H9 (cell line): ENCODE data around the gene MGMT. TPM values are rescaled to one million over a fixed set of nuclear protein-coding genes. Genes with fewer than 3 reads are reported as not detected.

Source experiments
- DNase-seq: peaks from one replicate; pipeline ENCODE4 v3.0.0-alpha.2; 2017
- H2AFZ ChIP-seq: one replicate; pipeline ENCODE4 v1.6.1; 2013; ENCODE audit warnings: mild to moderate bottlenecking, low read length, control low read depth, moderate library complexity
- H2AK5ac ChIP-seq: 2 replicates; pipeline ENCODE4 v1.6.1; 2013; ENCODE audit warnings: low read length, control low read depth, mixed read lengths; ENCODE audit not compliant: insufficient read length
- H2BK120ac ChIP-seq: one replicate; pipeline ENCODE4 v1.6.1; 2013; ENCODE audit warnings: low read depth, mild to moderate bottlenecking, low read length, control low read depth, inconsistent platforms; ENCODE audit not compliant: poor library complexity, severe bottlenecking
- H2BK12ac ChIP-seq: 2 replicates; pipeline ENCODE4 v1.6.1; 2013; ENCODE audit warnings: low read length, control low read depth, mixed read lengths, low read depth; ENCODE audit not compliant: insufficient read length
- H2BK15ac ChIP-seq: 2 replicates; pipeline ENCODE4 v1.6.1; 2013; ENCODE audit warnings: low read depth, low read length, control low read depth
- H2BK20ac ChIP-seq: one replicate; pipeline ENCODE4 v1.6.1; 2013; ENCODE audit warnings: low read depth, mild to moderate bottlenecking, low read length, control low read depth, inconsistent platforms; ENCODE audit not compliant: poor library complexity, severe bottlenecking
- H2BK5ac ChIP-seq: 2 replicates; pipeline ENCODE4 v1.6.1; 2013; ENCODE audit warnings: low read length, control low read depth, mixed read lengths; ENCODE audit not compliant: insufficient read length
- H3K14ac ChIP-seq: 2 replicates; pipeline ENCODE4 v1.6.1; 2013; ENCODE audit warnings: low read length, control low read depth; ENCODE audit not compliant: insufficient read depth
- H3K18ac ChIP-seq: 2 replicates; pipeline ENCODE4 v1.6.1; 2013; ENCODE audit warnings: low read depth, mild to moderate bottlenecking, mixed read lengths, low read length, control low read depth; ENCODE audit not compliant: insufficient read length
- H3K23ac ChIP-seq: 2 replicates; pipeline ENCODE4 v1.6.1; 2013; ENCODE audit warnings: low read length, control low read depth, mixed read lengths, low read depth; ENCODE audit not compliant: insufficient read length
- H3K23me2 ChIP-seq: 2 replicates; pipeline ENCODE4 v1.6.1; 2013; ENCODE audit warnings: low read depth, mild to moderate bottlenecking, mixed read lengths, low read length, control low read depth; ENCODE audit not compliant: insufficient read length, poor library complexity, severe bottlenecking
- H3K27ac ChIP-seq: 2 replicates; pipeline ENCODE4 v1.5.1; 2013; ENCODE audit warnings: low read length, control low read depth, mixed read lengths, low read depth; ENCODE audit not compliant: insufficient read length
- H3K27me3 ChIP-seq: 2 replicates; pipeline ENCODE4 v1.6.1; 2013; ENCODE audit warnings: low read length, control low read depth, inconsistent platforms; ENCODE audit not compliant: insufficient read depth
- H3K4ac ChIP-seq: 2 replicates; pipeline ENCODE4 v1.6.1; 2013; ENCODE audit warnings: low read depth, mild to moderate bottlenecking, control low read depth, inconsistent platforms, low read length, moderate library complexity
- H3K4me1 ChIP-seq: 2 replicates; pipeline ENCODE4 v1.6.1; 2013; ENCODE audit warnings: low read length, control low read depth, inconsistent platforms; ENCODE audit not compliant: insufficient read depth
- H3K4me2 ChIP-seq: 2 replicates; pipeline ENCODE4 v1.6.1; 2013; ENCODE audit warnings: low read length, control low read depth, mixed read lengths; ENCODE audit not compliant: insufficient read length, insufficient read depth
- H3K56ac ChIP-seq: 2 replicates; pipeline ENCODE4 v1.6.1; 2013; ENCODE audit warnings: low read depth, mild to moderate bottlenecking, mixed read lengths, low read length, control low read depth; ENCODE audit not compliant: insufficient read length
- H3K79me1 ChIP-seq: 2 replicates; pipeline ENCODE4 v1.6.1; 2013; ENCODE audit warnings: low read depth, mild to moderate bottlenecking, moderate library complexity, low read length, control low read depth, inconsistent platforms; ENCODE audit not compliant: insufficient read depth, poor library complexity, severe bottlenecking
- H3K79me2 ChIP-seq: 2 replicates; pipeline ENCODE4 v1.6.1; 2013; ENCODE audit warnings: low read length, control low read depth, inconsistent platforms; ENCODE audit not compliant: insufficient read depth
- H3K9ac ChIP-seq: 2 replicates; pipeline ENCODE4 v1.6.1; 2013; ENCODE audit warnings: low read length, control low read depth, mixed read lengths; ENCODE audit not compliant: insufficient read length; ENCODE audit errors: extremely low read depth
- H3K9me3 ChIP-seq: one replicate; pipeline ENCODE4 v1.6.1; 2013; ENCODE audit warnings: low read depth, low read length, inconsistent platforms; ENCODE audit not compliant: control insufficient read depth
- H3T11ph ChIP-seq: one replicate; pipeline ENCODE4 v1.6.1; 2013; ENCODE audit warnings: mild to moderate bottlenecking, low read length, control low read depth, inconsistent platforms
- H4K20me1 ChIP-seq: one replicate; pipeline ENCODE4 v1.6.1; 2013; ENCODE audit not compliant: control insufficient read depth, insufficient read length, insufficient read depth
- H4K5ac ChIP-seq: 2 replicates; pipeline ENCODE4 v1.6.1; 2013; ENCODE audit warnings: low read depth, mild to moderate bottlenecking, mixed read lengths, low read length, control low read depth; ENCODE audit not compliant: insufficient read length
- H4K8ac ChIP-seq: replicated peaks from 2 replicates; pipeline ENCODE4 v1.6.1; 2013; ENCODE audit warnings: low read length, control low read depth, mixed read lengths, low read depth; ENCODE audit not compliant: insufficient read length
- H4K91ac ChIP-seq: 2 replicates; pipeline ENCODE4 v1.6.1; 2013; ENCODE audit warnings: low read depth, mild to moderate bottlenecking, moderate library complexity, mixed read lengths, low read length, control low read depth; ENCODE audit not compliant: insufficient read length
- H3K27ac Mint-ChIP-seq, 3 experiments: 2 replicates in 2 of 3; 3 replicates in 1 of 3; pipeline ENCODE4 v1.8.0; 2020 to 2021; ENCODE audit warnings: mixed read lengths in 3 of 3, mild to moderate bottlenecking in 1 of 3, moderate library complexity in 1 of 3
- H3K27me3 Mint-ChIP-seq: 2 replicates; pipeline ENCODE4 v1.8.0; 2021; ENCODE audit warnings: low read depth, mild to moderate bottlenecking, moderate library complexity, mixed read lengths
- H3K36me3 Mint-ChIP-seq, 3 experiments: 2 replicates in 2 of 3; 3 replicates in 1 of 3; pipeline ENCODE4 v1.8.0; 2020 to 2021; ENCODE audit warnings: low read depth in 3 of 3, mixed read lengths in 3 of 3; ENCODE audit not compliant: insufficient read depth in 1 of 3
- H3K4me1 Mint-ChIP-seq, 2 experiments: 2 replicates each; pipeline ENCODE4 v1.8.0; 2020; ENCODE audit warnings: mixed read lengths in 2 of 2
- H3K4me3 Mint-ChIP-seq, 2 experiments: 2 replicates in 1 of 2; 3 replicates in 1 of 2; pipeline ENCODE4 v1.8.0; 2020 to 2021; ENCODE audit warnings: mild to moderate bottlenecking in 2 of 2, mixed read lengths in 2 of 2, moderate library complexity in 1 of 2
- H3K9me3 Mint-ChIP-seq, 2 experiments: 2 replicates in 1 of 2; 3 replicates in 1 of 2; pipeline ENCODE4 v1.8.0; 2020; ENCODE audit warnings: mild to moderate bottlenecking in 2 of 2, mixed read lengths in 2 of 2, moderate library complexity in 1 of 2
- WGBS: extraction: QIAGEN DNeasy Blood & Tissue Kit; methylation state at CpG from one replicate; pipeline ENCODE4 v1.1.7; 2013; ENCODE audit warnings: missing lambda C conversion rate, low lambda C conversion rate, mixed read lengths; ENCODE audit not compliant: insufficient read length; ENCODE audit errors: extremely low coverage; 5-methylcytosine and 5-hydroxymethylcytosine counted together
- total RNA-seq: library from RNA; stranded (reverse); gene quantifications from 2 replicates; pipeline ENCODE4 v1.2.1, GENCODE V29; 2021
- TF ChIP-seq, protein P1 (sequence below): fragments of 200-600 bp; sonication (generic); conservative IDR thresholded peaks from 3 replicates; pipeline ENCODE4 v1.8.0; 2021; ENCODE audit warnings: antibody characterized with exemption, mild to moderate bottlenecking

Gene MGMT
- total RNA-seq, 1 experiment from 2014 or later: 18.4 TPM

DNA sequence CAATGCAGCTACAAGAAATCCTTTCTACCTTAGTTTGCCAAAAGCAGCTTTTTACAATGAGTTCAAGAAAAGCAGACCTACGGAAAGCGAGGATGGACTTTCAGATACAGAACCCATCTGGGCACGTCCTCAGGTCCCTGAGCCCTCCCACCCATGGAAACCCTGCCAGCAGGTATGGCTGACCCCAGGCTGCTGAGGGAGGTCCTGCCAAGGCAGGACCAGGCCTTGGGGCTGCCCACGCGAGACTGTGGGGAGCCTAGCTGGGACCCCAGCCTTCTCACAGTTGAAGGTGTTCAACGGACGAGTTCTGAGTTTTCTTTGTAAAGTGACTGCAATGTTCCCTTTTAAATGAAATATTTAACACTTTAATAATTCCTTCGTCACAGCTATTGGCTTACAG, 245.0 kb downstream of the MGMT start:
- Mint-ChIP-seq H3K4me1 (peaks cover 50 to 53% of the 10 kb centered on the region in 2 experiments), H3K36me3 (peaks cover 2 to 4% (median 2%) of the 10 kb centered on the region in 3 experiments; a peak in 2 of 7 replicates), H3K27ac (peak overlapping the region in 1 of 3 experiments; percentile 28; a peak in 2 of 7 replicates), H3K4me3 (no peak overlapping the region; a peak in 1 of 5 replicates), H3K9me3 (no peaks in the 10 kb centered on the region), H3K27me3 (no peaks in the 10 kb centered on the region)
- TF ChIP-seq, protein P1, sequence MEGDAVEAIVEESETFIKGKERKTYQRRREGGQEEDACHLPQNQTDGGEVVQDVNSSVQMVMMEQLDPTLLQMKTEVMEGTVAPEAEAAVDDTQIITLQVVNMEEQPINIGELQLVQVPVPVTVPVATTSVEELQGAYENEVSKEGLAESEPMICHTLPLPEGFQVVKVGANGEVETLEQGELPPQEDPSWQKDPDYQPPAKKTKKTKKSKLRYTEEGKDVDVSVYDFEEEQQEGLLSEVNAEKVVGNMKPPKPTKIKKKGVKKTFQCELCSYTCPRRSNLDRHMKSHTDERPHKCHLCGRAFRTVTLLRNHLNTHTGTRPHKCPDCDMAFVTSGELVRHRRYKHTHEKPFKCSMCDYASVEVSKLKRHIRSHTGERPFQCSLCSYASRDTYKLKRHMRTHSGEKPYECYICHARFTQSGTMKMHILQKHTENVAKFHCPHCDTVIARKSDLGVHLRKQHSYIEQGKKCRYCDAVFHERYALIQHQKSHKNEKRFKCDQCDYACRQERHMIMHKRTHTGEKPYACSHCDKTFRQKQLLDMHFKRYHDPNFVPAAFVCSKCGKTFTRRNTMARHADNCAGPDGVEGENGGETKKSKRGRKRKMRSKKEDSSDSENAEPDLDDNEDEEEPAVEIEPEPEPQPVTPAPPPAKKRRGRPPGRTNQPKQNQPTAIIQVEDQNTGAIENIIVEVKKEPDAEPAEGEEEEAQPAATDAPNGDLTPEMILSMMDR: no peak
- H3K79me2 ChIP-seq: no peaks in the 10 kb centered on the region
- WGBS: no CpG with 5 or more reads among the region's 8 CpGs
- DNase-seq: no peak
- no peak overlapping the region for H2BK15ac ChIP-seq
- H4K91ac ChIP-seq: no peak overlapping the region
- H2BK20ac ChIP-seq: no peak overlapping the region
- H2BK12ac ChIP-seq: no peak overlapping the region
- no peak overlapping the region for H3K4me2 ChIP-seq
- no peak overlapping the region for H2AK5ac ChIP-seq
- H3K27me3 ChIP-seq: no peaks in the 10 kb centered on the region
- H4K20me1 ChIP-seq: no peaks in the 10 kb centered on the region
- H3K4me1 ChIP-seq: no peaks in the 10 kb centered on the region; the same call in 1 of the 2 replicates
- H2BK120ac ChIP-seq: no peak overlapping the region
- H3T11ph ChIP-seq: no peak overlapping the region
- H2BK5ac ChIP-seq: no peak overlapping the region
- H3K18ac ChIP-seq: peak overlapping the region; percentile 17
- no peak overlapping the region for H3K27ac ChIP-seq
- H3K14ac ChIP-seq: no peak overlapping the region; the same call in 1 of the 2 replicates
- H3K23me2 ChIP-seq: no peaks in the 10 kb centered on the region
- H3K4ac ChIP-seq: no peak overlapping the region
- H3K79me1 ChIP-seq: no peaks in the 10 kb centered on the region
- H3K23ac ChIP-seq: no peak overlapping the region
- H4K5ac ChIP-seq: no peak overlapping the region
- no peak overlapping the region for H2AFZ ChIP-seq
- no peaks in the 10 kb centered on the region for H3K9me3 ChIP-seq
- H3K56ac ChIP-seq: no peak overlapping the region
- no peak overlapping the region for H3K9ac ChIP-seq
- no peak overlapping the region for H4K8ac ChIP-seq
